SH-SY5Y (cell line): Measurements from ENCODE around the gene ALDH1A2.

Experiments
- GATA2 ChIP-seq: IDR thresholded peaks from 2 replicates; pipeline ENCODE4 v1.6.1; 2011; ENCODE audit warnings: mild to moderate bottlenecking, low read depth, low read length
- GATA3 ChIP-seq: IDR thresholded peaks from 2 replicates; pipeline ENCODE4 v1.6.1; 2011; ENCODE audit warnings: low read depth, mild to moderate bottlenecking, low read length, moderate library complexity

GRCh38 chr15:58049520-58050227, 15.8 kb downstream of the ALDH1A2 start:
- TF ChIP-seq GATA2 (no peak), GATA3 (no peak)
